Activated gamma-delta T cell treated with anti-CD3 and anti-CD28 coated beads, Interleukin-2, amount 50 U/mL, for 16 hours (primary cell): ENCODE results near the gene PADI2.

ENCODE experiments used
- DNase-seq: peaks from one replicate; pipeline ENCODE4 v3.0.0-alpha.2; 2020; ENCODE audit warnings: low read depth

The PADI2 gene

GRCh38 chr1:17119076-17119772 is at the start of gene PADI2:
Gene PADI2 (minus strand): TSS chr1:17119451. CDS start chr1:17119371, 80 bp downstream.
- DNase-seq: no peak

- DNase-seq: no peak
These were observed 49.0 kb upstream of the PADI2 start for GRCh38 chr1:17168091-17168876.

GRCh38 chr1:17167786-17168090 is 48.5 kb upstream of the PADI2 start:
- no peak for DNase-seq

GRCh38 chr1:17167041-17167785 is 48.0 kb upstream of the PADI2 start:
- no peak for DNase-seq

GRCh38 chr1:17165823-17166222 is 46.6 kb upstream of the PADI2 start:
- DNase-seq: no peak

GRCh38 chr1:17163789-17164666 is 44.8 kb upstream of the PADI2 start:
- no peak for DNase-seq

GRCh38 chr1:17163371-17163770 is 44.1 kb upstream of the PADI2 start:
- DNase-seq: no peak

- no peak for DNase-seq
These were observed 43.7 kb upstream of the PADI2 start for GRCh38 chr1:17162941-17163340.

- DNase-seq: no peak
These were observed 42.9 kb upstream of the PADI2 start for GRCh38 chr1:17161926-17162800.

- no peak for DNase-seq
These were observed 42.0 kb upstream of the PADI2 start for GRCh38 chr1:17161137-17161740.

GRCh38 chr1:17158961-17159360 is 39.7 kb upstream of the PADI2 start:
- no peak for DNase-seq

- no peak for DNase-seq
These were observed 36.9 kb upstream of the PADI2 start for GRCh38 chr1:17156108-17156507.

- no peak for DNase-seq
These were observed 36.1 kb upstream of the PADI2 start for GRCh38 chr1:17155257-17155920.

GRCh38 chr1:17149771-17150170 is 30.5 kb upstream of the PADI2 start:
- DNase-seq: no peak

GRCh38 chr1:17148950-17149608 is 29.8 kb upstream of the PADI2 start:
- DNase-seq: no peak

- DNase-seq: no peak
These were observed 26.4 kb upstream of the PADI2 start for GRCh38 chr1:17145648-17146047.

GRCh38 chr1:17143760-17144159 is 24.5 kb upstream of the PADI2 start:
- no peak for DNase-seq

GRCh38 chr1:17141441-17142197 is 22.4 kb upstream of the PADI2 start:
- DNase-seq: no peak

GRCh38 chr1:17140279-17140678 is 21.0 kb upstream of the PADI2 start:
- DNase-seq: no peak
